SH-SY5Y (cell line): ENCODE measurements around the gene MIOX.

Source experiments
- GATA2 ChIP-seq: IDR thresholded peaks from 2 replicates; pipeline ENCODE4 v1.6.1; 2011; ENCODE audit warnings: mild to moderate bottlenecking, low read depth, low read length
- GATA3 ChIP-seq: IDR thresholded peaks from 2 replicates; pipeline ENCODE4 v1.6.1; 2011; ENCODE audit warnings: low read depth, mild to moderate bottlenecking, low read length, moderate library complexity

DNA sequence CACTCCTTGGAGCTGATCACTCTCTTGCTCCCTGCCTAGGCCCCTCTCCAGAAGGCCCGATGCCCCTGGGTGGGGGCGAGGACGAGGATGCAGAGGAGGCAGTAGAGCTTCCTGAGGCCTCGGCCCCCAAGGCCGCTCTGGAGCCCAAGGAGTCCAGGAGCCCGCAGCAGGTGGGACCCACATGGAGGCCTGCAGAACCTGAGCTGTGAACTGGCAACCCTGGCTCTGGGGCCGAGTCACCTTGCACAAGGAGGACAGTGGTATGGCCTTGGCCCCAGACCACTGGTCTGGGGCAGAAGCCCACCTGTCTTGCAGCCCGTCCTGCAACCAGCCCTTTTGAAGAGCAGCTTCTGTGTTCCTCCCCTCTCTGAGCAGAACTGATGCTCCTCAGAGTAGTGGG lies 32.5 kb downstream of the MIOX start:
- no peak for TF ChIP-seq GATA2
- TF ChIP-seq GATA3 = no peak
